ENCODE results near the gene MYO9B.
"Not testable (repeated sequence)": the region's sequence is repeated elsewhere in the genome, so short reads cannot be mapped to it uniquely, and the experiment has no call there.

MYO9B gene

GRCh38 chr19:17145546-17146497 lies 70.2 kb downstream of the MYO9B start:
- DNase-seq: no peak

GRCh38 chr19:17148130-17148529 lies 72.6 kb downstream of the MYO9B start:
- no peak for DNase-seq

GRCh38 chr19:17149393-17150135 lies 74.0 kb downstream of the MYO9B start:
- no peak for DNase-seq

GRCh38 chr19:17153996-17154395 lies 78.4 kb downstream of the MYO9B start:
- no peak for DNase-seq

GRCh38 chr19:17155251-17155650 lies 79.7 kb downstream of the MYO9B start:
- DNase-seq: no peak

- no peak for DNase-seq
Measured at GRCh38 chr19:17156296-17156946, 80.8 kb downstream of the MYO9B start.

- DNase-seq: peak in 1 of 2 donors; percentile 56
Measured at GRCh38 chr19:17156947-17157302, 81.3 kb downstream of the MYO9B start.

GRCh38 chr19:17158584-17158983 lies 83.0 kb downstream of the MYO9B start:
- DNase-seq: no peak

- no peak for DNase-seq
Measured at GRCh38 chr19:17159466-17160393, 84.2 kb downstream of the MYO9B start.

GRCh38 chr19:17160908-17161307 lies 85.3 kb downstream of the MYO9B start:
- no peak for DNase-seq

- DNase-seq: not testable (repeated sequence)
Measured at GRCh38 chr19:17162131-17162530, 86.6 kb downstream of the MYO9B start.

GRCh38 chr19:17162580-17162979 lies 87.0 kb downstream of the MYO9B start:
- no peak for DNase-seq

- DNase-seq: no peak
Measured at GRCh38 chr19:17163652-17164051, 88.1 kb downstream of the MYO9B start.

GRCh38 chr19:17164639-17165038 lies 89.1 kb downstream of the MYO9B start:
- no peak for DNase-seq

GRCh38 chr19:17165715-17166114 lies 90.1 kb downstream of the MYO9B start:
- no peak for DNase-seq

GRCh38 chr19:17170538-17171297 lies 95.1 kb downstream of the MYO9B start:
- DNase-seq: no peak

GRCh38 chr19:17171874-17172273 lies 96.3 kb downstream of the MYO9B start:
- no peak for DNase-seq

GRCh38 chr19:17172624-17173345 lies 97.2 kb downstream of the MYO9B start:
- DNase-seq: no peak

- DNase-seq: no peak
Measured at GRCh38 chr19:17178291-17178690, 102.7 kb downstream of the MYO9B start.

- no peak for DNase-seq
Measured at GRCh38 chr19:17180997-17181702, 105.6 kb downstream of the MYO9B start.
